ENCODE data around the gene DMAC2.
"Not testable (repeated sequence)": the region's sequence is repeated elsewhere in the genome, so short reads cannot be mapped to it uniquely, and the experiment has no call there.

DMAC2 gene

DNA sequence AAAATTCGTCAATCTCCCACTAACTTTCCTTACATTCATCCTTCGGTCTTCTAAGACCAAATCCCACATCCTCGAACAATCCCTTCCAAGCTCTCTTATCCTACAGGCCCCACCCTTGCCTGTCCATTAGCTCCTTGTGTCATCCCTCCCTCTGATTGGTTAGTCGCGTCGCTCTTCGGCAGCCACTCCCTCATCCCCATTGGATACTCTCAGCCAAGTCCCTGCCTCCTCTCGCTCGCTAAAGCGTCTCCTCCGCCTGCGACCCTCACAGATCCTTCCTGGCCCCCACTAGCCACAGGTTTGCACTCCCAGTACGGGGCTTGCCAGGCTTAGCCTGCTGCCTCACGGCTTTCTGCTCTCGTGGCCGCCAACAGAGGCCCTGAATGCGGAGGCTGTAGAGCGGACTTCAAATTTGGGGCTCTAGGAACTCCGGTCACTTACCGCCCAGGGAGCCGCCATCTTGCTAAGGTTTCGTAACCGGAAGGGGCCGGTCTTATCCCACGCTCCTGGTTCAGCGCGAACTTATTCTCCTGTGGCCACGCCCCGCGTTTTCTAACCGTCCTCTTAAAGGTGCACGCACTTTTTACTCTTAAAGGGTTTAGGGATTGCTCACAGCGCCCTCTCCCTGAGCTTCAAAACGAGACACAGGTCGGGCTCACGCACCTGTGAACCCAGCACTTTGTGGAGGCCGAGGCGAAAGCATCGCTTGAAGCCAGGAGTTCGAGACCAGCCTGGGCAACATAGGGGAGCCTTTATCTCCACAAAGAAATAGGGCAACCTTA lies at the start of gene DMAC2:
Gene DMAC2, minus strand, starts transcription at position 472 of the 782 bp plus-strand sequence. Its CDS starts 13 bp downstream, at position 459.
- DNase-seq = peak; percentile 97 to 98
- TF ChIP-seq POLR2A (IDR thresholded peaks at IDR 0.05; ENCODE audit: low read length) (peak; percentile 95), GATA1 (IDR thresholded peaks at IDR 0.05; ENCODE audit: low read depth, low read length) (no peak)

DNA sequence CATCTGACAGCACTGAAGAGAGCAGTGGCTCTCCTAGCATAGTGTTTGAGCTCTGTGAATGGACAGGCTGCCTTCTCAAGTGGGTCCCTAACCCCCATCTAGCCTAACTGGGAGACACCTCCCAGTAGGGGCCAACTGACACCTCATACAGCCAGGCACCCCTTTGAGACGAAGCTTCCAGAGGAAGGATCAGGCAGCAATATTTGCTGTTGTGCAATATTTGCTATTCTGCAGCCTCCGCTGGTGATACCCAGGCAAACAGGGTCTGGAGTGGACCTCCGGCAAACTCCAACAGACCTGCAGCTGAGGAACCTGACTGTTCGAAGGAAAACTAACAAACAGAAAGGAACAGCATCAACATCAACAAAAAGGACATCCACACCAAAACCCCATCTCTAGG lies 47.2 kb upstream of the DMAC2 start:
- DNase-seq = not testable (repeated sequence)

DNA sequence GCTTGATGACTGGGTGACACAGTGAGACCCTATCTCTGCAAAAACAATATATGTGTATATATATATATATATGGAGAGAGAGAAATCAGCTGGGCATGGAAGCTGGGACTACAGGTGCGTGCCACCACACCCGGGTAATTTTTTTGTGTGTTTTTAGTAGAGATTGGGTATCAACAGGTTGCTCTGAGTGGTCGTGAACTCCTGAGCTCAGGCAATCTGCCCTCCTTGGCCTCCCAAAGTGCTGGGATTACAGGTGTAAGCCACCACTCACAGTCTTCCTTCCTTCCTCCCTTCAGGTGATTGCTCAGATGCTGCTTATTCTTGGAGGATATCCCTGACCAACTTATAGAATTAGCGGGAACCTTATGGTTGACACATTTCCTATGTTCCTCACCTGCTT lies 45.1 kb upstream of the DMAC2 start:
- TF ChIP-seq POLR2A (IDR thresholded peaks at IDR 0.05; ENCODE audit: low read length) (no peak), GATA1 (IDR thresholded peaks at IDR 0.05; ENCODE audit: low read depth, low read length) (no peak)
- DNase-seq = no peak

DNA sequence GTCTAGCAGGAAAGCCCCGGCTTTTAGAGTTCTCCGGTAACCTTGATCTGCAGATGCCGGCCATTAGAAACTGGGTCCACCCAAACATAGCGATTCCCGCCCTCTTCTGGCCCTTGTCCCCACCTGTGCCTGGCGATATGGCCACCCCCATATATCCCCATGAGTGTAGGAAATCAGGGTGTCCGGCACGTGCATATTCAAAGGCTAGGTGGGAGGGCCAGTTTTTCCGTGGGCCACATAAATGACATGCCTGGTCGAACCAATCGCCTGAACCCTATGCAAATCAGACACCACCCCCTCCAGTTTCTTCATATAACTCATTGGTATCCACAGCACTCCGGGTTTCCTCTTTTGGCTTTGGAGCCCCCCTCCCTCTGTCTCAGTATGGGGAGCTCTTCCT lies 40.6 kb upstream of the DMAC2 start:
- TF ChIP-seq POLR2A (IDR thresholded peaks at IDR 0.05; ENCODE audit: low read length) (no peak), GATA1 (IDR thresholded peaks at IDR 0.05; ENCODE audit: low read depth, low read length) (no peak)
- DNase-seq = no peak

DNA sequence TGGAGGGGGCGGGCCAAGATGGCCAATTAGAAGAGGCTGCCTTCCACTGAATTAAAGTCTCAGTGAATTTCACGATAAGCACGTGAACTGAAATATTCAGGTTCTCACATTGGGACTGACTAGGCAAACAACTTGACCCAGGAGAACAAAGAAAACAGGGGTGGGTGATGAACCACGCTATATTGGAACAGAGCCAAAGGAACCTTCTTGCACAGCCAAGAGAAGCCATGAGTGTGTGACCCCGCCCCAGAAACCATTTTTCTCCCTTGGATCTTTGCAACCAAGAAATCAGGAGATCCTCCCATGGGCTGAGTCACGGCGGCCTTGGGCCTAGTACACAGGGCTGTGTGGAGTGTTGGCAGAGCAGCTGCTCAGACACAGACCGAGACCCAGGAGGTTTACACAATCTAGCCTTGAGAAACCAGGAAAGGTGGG lies 40.1 kb upstream of the DMAC2 start:
- no peak for DNase-seq

DNA sequence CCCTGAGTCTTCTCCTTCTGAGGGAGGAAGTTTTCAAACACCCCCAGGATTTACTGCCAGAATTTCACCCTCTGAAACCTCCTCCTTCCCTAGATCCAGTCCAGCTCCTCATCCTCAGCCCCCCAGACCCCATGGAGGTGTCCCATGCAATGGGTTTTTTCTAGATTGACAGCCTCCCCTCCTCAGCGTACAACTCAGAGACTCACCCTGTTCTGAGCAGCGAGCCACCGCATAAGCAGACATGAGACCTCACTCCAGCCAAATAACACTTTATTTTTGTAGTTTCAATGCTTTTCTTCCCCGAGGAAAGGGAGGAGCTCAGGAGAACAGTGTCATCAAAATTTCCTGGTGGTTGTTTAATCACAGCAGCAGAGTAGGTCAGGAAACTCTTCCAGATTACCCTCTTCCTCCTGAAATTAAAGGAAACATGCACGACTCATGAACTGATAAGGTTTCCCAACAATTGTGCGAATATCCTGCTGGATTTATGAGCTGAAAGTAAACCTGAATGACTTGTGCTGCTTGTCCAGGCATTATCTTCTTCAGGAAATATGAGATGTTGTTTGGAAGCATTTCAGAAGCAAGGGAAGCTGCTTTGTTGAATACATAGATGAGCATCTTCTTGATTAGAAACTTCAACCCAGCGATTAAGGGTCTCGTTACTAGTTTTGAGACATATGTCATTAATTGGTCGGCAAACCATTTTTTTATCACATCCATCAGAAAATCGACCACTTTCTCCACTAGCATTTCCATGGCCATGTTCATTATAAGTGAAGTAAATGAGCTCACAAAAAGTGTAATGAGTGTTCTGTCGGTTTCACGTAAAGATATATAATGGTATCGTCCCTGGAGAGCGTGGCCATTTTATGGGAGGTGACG lies 39.4 kb upstream of the DMAC2 start:
- DNase-seq = no peak

More for the DNA sequence above, 40.1 kb upstream of the DMAC2 start:
- TF ChIP-seq POLR2A (IDR thresholded peaks at IDR 0.05; ENCODE audit: low read length) (no peak), GATA1 (IDR thresholded peaks at IDR 0.05; ENCODE audit: low read depth, low read length) (no peak)

DNA sequence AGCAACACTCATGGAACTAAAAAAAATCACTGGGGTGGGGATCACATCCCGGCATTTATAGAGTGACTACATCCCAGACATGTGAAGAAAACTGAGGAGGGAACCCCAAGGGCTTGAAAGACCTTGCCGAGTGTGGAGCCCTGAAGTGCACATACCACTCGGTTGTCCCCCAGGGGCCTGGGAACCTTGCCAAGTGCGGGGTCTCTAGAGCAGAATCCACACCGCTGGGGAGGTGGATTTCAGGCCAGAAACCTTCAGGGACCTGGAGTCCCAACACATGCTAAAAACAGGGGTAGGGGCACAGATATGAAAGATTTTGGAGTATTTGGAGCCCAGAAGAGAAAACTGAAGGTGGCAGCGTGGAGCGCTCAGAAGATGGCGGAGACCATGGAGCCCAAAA lies 38.5 kb upstream of the DMAC2 start:
- DNase-seq = no peak
- TF ChIP-seq GATA1 (IDR thresholded peaks at IDR 0.05; ENCODE audit: low read depth, low read length) (no peak), POLR2A (IDR thresholded peaks at IDR 0.05; ENCODE audit: low read length) (no peak)

More for the DNA sequence above, 39.4 kb upstream of the DMAC2 start:
- TF ChIP-seq GATA1 (IDR thresholded peaks at IDR 0.05; ENCODE audit: low read depth, low read length) (no peak), POLR2A (IDR thresholded peaks at IDR 0.05; ENCODE audit: low read length) (no peak)

DNA sequence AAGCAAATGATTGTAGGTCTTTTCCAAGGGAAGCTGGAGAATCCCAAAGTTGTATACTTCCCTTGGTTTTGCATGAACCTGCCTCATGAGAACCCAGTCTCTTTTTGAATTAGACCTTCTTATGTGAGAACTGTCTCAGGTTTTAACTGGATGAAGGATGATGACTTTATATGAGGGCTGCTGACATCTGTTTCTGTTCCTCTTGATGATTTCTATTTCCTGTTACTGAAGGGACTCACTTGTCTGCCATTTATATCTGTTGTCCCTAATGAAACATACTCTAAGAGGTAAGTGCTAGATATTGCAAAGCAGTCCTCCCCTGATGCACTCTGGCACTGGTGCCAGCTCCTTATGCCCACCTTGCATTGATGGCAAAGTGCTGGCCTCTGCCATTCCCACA lies 36.9 kb upstream of the DMAC2 start:
- no peak for DNase-seq
- TF ChIP-seq GATA1 (IDR thresholded peaks at IDR 0.05; ENCODE audit: low read depth, low read length) (no peak), POLR2A (IDR thresholded peaks at IDR 0.05; ENCODE audit: low read length) (no peak)

DNA sequence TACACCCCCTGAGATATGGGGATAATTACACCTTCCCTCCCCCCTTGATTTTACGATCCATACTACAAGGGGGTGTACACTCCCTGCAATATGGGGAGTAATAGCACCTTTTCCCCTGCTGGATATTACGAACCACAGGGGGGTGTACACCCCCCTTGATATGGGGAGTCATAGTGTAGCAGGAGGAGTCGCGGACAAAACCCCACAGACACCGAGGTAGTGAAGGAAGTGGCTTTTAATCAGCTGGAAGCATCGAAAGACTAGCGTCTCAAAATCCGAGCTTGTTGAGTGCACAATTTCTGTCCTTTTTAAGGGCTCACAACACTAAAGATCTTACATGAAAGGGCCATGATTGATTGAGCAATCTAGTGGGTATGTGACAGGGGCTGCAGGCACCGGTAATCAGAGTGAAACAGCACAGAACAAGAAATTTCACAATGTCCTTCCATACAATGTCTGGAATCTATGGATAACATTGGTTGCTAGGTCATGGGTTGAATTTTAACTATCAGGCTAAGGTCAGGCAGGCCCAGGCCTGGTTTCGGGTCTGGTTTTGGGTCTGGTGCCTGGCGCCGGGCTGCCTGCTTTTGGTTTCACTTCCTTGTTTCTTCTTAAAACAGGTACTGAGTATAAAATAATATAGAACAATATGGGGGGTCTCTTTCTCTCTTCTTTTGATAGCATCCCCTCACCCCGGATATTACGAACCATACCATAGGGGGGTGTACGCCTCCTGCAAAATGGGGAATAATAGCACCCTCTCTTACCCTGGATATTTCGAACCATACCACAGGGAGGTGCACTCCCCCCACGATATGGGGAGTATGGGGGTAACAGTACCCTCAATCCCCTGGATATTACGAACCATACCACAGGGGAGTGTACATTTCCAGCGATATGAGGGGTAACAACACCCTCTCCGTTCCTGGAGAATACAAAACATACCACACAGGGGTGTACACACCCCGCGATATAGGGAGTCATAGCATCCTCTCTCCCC lies 23.8 kb upstream of the DMAC2 start:
- DNase-seq = not testable (repeated sequence)

DNA sequence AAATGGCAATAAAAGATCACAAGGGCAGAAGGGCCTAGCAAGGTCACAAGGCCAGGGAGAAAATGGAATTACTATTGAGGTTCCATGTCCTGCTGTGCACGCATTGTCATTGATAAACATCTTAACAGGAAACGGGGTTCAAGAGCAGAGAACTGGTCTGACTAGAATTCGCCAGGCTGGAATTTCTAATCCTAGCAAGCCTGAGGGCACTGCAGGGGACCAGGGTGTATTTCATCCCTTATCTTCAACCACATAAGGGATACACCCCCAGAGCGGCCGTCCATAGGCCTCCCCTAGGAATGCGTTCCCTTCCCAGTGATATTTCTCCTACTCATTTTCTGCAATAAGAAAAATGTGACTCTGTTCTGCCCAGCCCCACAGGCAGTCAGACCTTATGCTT lies 22.8 kb upstream of the DMAC2 start:
- DNase-seq = no peak
- TF ChIP-seq GATA1 (IDR thresholded peaks at IDR 0.05; ENCODE audit: low read depth, low read length) (no peak), POLR2A (IDR thresholded peaks at IDR 0.05; ENCODE audit: low read length) (no peak)

DNA sequence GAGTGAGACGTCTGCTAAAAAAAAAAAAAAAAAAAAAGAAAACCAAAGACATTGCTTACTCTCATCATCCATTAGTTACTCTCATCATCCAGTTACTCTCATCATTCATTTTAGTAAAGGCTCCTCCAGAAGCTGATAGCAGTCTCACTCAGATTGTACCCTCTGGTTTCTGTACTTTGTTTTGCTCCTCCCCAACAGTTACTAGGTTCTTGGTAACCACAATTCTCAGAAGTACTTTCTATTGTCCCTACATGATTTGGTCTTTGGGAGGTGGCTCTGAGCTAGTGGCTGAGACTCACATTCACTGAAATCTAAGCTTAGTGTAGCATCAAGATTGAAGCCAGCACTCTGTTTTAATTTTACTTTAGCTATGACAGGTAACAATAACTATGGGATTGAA lies 17.5 kb upstream of the DMAC2 start:
- DNase-seq = no peak
- no peak for TF ChIP-seq GATA1 (IDR thresholded peaks at IDR 0.05; ENCODE audit: low read depth, low read length)
- TF ChIP-seq POLR2A (IDR thresholded peaks at IDR 0.05; ENCODE audit: low read length) = no peak

DNA sequence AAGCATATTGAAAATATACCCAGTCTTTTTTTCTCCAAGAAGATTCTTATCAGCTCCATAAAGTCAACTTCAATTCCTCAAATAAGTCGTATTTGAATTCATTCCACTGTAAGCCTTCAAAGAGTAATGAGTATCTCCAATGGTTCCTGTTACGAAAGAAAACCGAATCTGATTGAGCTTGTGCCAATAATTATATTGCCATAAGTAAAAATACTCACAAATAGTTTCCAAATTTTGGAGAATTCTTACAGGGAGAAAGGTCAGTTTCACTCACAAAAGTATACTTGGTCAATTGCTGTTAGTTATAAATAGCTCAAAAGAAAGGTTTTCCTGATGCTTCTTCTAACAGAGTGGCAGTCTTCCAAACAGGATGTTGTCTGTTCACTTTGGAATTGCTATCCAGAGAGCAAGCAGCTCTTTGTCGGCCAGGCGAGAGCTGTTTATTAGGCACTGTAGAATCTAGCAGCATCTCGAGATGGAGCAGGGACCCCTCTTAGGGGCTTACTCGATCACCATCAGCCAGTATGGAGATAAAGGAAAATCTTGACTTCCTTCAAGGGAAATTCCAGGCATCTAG lies 16.7 kb upstream of the DMAC2 start:
- DNase-seq = no peak
- no peak for TF ChIP-seq POLR2A (IDR thresholded peaks at IDR 0.05; ENCODE audit: low read length)
- no peak for TF ChIP-seq GATA1 (IDR thresholded peaks at IDR 0.05; ENCODE audit: low read depth, low read length)

DNA sequence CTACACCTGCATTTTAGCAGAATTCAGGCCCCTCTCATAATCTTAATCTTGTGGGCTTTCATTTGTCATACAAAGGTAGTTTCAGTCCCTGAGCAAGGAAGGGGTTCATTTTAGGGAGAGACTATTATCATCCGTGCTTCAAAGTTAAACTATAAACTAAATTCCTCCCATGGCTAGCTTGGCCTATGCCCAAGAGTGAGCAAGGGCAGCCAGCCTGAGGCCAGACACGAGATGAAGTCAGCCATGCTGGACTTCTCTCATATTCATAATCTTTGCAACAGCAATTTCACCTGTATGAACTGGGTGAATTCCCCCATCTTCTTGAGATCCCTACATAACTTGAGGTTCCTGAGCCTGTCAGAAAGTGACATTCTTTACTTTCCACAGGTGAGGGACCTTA lies 16.2 kb upstream of the DMAC2 start:
- DNase-seq = no peak

More for the DNA sequence above, 16.2 kb upstream of the DMAC2 start:
- TF ChIP-seq POLR2A (IDR thresholded peaks at IDR 0.05; ENCODE audit: low read length) (no peak), GATA1 (IDR thresholded peaks at IDR 0.05; ENCODE audit: low read depth, low read length) (no peak)
